Lower leg skin (tissue), 3 donors: ENCODE measurements around the gene SULF2.

Source experiments
- POLR2A ChIP-seq, 2 donors: fragments of 450-650 bp; IDR thresholded peaks; one replicate each; pipeline ENCODE4 v1.6.1; 2016 to 2017; ENCODE audit warnings: antibody characterized with exemption in 2 of 2, mild to moderate bottlenecking in 1 of 2, moderate library complexity in 1 of 2
- TF ChIP-seq, protein P1 (sequence below), 3 donors: fragments of 450-650 bp; IDR thresholded peaks; one replicate each; pipeline ENCODE4 v1.5.1; 2016; ENCODE audit warnings: antibody characterized with exemption in 3 of 3, mild to moderate bottlenecking in 3 of 3, moderate library complexity in 2 of 3

DNA sequence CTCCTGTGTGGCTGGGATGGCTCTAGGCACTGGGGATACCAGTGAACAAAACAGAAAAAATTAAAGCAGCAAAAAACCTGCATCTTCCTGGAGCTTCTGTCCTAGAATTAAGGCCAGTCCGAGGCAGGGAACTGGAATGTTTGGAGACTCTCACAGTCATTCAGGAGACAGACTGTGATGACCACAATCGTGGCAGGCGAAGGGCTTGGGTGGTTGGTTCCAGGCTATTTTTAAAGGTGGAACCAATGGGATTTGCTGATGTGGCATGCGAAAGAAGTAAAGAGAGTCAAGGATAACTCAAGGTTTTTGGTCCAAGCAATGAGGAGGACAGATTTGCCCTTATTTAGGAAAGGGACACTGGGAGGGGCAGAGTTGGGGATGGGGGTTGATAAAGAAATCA is 66.9 kb downstream of the SULF2 start:
- TF ChIP-seq, protein P1, sequence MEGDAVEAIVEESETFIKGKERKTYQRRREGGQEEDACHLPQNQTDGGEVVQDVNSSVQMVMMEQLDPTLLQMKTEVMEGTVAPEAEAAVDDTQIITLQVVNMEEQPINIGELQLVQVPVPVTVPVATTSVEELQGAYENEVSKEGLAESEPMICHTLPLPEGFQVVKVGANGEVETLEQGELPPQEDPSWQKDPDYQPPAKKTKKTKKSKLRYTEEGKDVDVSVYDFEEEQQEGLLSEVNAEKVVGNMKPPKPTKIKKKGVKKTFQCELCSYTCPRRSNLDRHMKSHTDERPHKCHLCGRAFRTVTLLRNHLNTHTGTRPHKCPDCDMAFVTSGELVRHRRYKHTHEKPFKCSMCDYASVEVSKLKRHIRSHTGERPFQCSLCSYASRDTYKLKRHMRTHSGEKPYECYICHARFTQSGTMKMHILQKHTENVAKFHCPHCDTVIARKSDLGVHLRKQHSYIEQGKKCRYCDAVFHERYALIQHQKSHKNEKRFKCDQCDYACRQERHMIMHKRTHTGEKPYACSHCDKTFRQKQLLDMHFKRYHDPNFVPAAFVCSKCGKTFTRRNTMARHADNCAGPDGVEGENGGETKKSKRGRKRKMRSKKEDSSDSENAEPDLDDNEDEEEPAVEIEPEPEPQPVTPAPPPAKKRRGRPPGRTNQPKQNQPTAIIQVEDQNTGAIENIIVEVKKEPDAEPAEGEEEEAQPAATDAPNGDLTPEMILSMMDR (IDR thresholded peaks at IDR 0.05): no peak
- no peak for TF ChIP-seq POLR2A (IDR thresholded peaks at IDR 0.05)
